OCI-M1 (cell line): ENCODE measurements around the gene ATL3.
"Not testable (repeated sequence)": the region's sequence is repeated elsewhere in the genome, so short reads cannot be mapped to it uniquely, and the experiment has no call there.

Experiments used
- DNase-seq: peaks from one replicate; lab custom pipeline; 2025; lab: John Stamatoyannopoulos, UW

Gene ATL3

GRCh38 chr11:63621071-63621470 is 50.1 kb downstream of the ATL3 start:
- peak; percentile 21 for DNase-seq

DNA sequence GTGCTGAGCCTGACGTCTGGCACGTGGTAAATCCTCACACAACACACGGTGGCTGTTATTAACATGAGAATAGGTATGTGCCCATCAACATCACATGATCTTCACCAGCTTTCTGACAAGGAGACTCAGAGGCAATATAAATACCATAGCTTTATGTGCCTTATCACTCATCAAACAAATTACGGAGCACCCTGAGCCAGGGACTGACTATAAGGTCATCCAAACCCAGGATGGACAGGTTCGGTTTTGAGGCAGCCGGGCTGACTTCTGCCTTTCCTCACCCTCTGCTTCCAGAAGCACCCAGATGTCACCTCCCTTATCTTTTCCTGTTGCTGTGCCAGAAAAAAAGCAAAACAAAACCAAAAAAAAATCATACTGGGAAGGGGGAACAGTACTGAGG is 51.2 kb downstream of the ATL3 start:
- no peak for DNase-seq

GRCh38 chr11:63617686-63618085 is 53.5 kb downstream of the ATL3 start:
- DNase-seq, result not testable (repeated sequence)

DNA sequence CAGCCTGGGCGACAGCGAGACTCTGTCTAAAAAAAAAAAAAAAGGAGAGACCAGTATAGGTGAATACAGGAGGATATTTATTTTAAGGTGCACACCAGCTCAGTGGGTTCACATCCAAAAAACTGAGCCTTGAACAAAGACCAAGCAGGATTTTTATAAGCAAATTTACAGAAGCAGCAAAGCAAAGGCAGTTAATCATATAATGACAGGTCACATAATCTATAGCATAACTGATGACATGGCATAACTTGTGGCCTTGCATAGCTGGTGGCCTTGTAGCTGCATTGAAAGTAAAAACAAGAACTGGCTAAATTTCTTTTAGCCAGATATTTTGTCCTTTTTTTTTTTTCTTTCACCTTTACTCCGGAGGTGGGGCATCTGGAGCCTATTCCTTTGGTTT is 54.2 kb downstream of the ATL3 start:
- DNase-seq, result no peak

DNA sequence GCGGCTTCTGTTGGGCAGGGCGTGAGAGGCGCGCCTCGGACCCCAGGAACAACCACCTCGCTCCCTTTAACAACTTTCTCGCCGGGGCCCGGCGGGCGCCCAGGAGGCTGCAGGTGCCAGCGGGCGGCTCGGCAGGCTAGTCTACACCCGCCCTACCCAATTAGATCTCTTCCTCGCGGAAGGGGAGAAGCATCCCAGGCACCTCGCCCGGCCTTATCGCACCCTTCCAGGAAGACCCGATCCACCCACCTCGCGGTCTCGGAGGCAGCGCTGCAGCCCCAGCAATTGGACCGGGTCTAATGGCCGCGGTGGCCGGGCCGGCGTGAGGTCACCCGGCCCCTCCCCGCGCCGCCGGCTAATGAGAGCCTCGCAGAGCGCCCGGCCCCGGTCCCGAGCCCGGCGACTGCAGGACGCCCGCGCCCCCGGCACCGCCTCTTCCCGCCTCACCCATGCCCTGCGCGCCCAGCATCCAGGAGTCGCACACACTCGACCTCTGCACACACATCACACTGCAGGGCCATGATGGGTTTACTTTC is 57.0 kb downstream of the ATL3 start, which contains the start of gene PLAAT3:
TSS of gene PLAAT3 (minus strand) at position 298 of the 536 bp plus-strand sequence. CDS start 419 bp downstream, outside the sequence.
- DNase-seq, result peak; percentile 85

- DNase-seq, result no peak
Measured at GRCh38 chr11:63613517-63614135, 57.5 kb downstream of the ATL3 start.

DNA sequence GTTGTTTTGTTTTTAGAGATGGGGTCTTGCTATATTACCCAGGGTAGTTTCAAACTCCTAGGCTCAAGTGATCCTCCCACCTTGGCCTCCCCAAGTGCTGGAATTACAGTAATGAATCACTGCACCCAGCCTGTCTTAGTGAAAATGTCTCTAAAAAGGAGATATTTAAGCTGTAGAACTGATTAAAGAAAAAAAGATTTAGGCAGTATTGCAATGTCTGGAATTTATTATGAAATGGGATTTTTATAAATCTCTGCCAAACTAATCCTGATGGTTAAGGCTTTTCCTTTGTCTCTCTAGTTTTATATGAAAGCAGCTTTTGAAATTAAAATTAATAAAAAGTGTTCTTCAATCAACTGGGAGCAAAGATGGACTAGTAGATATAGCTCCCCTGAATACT is 59.0 kb downstream of the ATL3 start:
- no peak for DNase-seq

- no peak for DNase-seq
Measured at GRCh38 chr11:63611395-63611747, 59.8 kb downstream of the ATL3 start.

GRCh38 chr11:63610604-63611394 is 60.4 kb downstream of the ATL3 start:
- DNase-seq, result no peak

DNA sequence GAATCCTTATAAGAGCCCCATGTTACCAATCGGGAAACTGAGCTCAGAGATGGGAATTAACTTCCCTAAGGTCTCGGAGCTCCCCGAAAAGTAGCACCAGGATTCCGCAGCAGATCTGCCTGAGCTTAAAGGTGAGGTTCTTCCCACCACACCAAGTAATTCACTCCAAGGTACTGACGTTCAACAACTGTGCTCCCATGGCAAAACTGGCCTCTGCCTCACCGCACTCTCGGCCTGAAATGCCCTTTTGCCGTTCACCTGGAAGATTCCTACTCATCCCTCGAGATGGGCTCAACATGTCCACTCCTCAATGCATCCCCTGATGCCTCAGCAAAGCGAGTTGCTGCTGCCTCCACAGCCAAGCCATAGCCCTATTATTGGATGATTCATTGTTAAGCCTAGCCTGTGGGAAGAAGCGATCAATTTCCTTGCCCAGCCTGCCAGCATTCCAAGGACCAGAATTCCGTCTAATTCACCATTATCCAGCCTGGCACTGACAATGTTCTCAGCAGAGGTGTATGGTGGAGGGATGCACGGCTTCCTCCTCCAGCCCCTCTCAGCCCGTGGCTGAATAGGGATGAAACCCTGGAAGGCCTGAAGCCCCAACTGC is 61.1 kb downstream of the ATL3 start:
- no peak for DNase-seq

DNA sequence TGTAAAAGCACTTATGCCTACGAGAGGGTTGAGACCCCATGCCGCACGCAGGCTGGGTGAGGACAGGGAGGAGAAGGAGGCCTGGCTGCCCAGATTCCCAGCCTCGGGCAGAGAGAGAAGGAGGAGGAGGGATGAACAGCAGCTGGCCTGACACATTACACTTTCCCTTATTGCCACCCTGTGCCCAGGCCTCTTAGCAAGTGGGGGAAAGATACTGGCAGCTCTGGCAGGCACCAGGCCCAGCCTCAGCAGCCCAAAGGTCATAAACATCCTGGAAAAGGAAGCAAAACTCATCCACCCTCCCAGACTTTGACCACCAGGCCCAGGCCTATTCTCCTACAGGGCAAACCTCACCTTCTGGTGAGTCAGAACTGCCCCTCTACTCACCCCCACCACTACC is 61.6 kb downstream of the ATL3 start:
- DNase-seq, result no peak

- DNase-seq, result no peak
Measured at GRCh38 chr11:63608353-63609345, 62.5 kb downstream of the ATL3 start.

- DNase-seq, result peak; percentile 13
Measured at GRCh38 chr11:63603180-63603518, 68.0 kb downstream of the ATL3 start.

GRCh38 chr11:63602290-63603179 is 68.6 kb downstream of the ATL3 start:
- not testable (repeated sequence) for DNase-seq

GRCh38 chr11:63599211-63600122 is 71.7 kb downstream of the ATL3 start:
- DNase-seq, result no peak

DNA sequence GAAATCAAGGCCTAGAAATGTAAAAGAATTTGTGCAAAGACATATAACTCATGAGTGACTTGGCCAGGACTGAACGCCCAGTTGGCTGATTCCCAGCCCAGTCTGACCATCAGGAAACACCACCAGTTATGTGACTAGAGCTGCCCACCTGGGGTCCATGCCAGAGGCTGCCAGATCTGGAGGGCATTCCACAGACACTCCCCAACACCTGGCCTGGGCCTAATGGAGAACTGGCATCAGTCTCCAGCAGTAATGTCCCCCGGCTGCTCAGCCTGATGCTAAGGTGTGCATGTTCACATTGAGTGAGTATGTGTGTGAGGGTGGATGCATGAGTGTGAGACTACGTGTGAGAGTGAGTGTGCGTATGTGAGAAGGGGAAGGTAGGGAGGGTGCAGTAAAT is 72.6 kb downstream of the ATL3 start:
- no peak for DNase-seq

GRCh38 chr11:63595296-63595695 is 75.9 kb downstream of the ATL3 start:
- no peak for DNase-seq

- peak; percentile 30 for DNase-seq
Measured at GRCh38 chr11:63592975-63593395, 78.2 kb downstream of the ATL3 start.

DNA sequence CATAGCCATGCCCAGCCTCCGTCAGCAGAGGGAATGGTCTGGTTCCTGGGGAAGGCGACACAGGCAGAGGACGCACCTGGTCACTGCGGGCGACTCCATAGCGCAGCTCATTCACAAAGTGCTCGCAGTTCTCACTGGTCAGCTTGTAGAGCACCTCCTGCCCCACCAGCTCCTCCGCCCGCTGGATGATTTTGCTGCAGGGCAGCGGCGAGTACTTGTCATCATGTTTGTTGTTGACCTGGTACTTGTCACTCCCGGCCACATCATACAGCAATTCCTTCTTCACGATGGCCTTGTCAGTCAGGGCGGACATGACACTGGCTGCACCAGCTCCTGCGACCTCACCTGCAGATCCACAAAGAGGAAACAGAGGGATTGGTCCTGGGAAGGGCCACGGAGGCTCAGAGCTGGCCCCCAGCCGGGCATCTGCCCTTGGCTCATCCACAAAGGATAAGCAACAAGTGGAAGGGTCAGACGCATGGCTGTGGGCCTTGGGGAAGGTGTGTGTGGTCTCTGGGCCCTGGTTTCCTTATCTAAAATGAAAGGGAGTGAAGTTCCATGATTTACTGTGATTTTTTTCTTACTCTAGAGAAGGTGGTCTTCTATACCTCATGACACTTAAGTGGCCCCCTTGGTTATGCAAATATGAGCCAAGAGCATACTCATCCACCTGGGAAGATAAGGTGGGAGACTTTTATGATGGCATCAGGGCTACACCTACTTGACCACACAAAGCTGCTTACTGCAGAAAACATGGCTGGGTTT is 81.0 kb downstream of the ATL3 start:
- DNase-seq, result no peak
